GM15510 (cell line): ENCODE measurements around the gene RAB30.

Experiments used
- POLR2A ChIP-seq: IDR thresholded peaks from 3 replicates; pipeline ENCODE4 v1.6.1; 2011; ENCODE audit warnings: borderline replicate concordance; ENCODE audit not compliant: insufficient read length; ENCODE audit errors: extremely low read depth

Gene RAB30

DNA sequence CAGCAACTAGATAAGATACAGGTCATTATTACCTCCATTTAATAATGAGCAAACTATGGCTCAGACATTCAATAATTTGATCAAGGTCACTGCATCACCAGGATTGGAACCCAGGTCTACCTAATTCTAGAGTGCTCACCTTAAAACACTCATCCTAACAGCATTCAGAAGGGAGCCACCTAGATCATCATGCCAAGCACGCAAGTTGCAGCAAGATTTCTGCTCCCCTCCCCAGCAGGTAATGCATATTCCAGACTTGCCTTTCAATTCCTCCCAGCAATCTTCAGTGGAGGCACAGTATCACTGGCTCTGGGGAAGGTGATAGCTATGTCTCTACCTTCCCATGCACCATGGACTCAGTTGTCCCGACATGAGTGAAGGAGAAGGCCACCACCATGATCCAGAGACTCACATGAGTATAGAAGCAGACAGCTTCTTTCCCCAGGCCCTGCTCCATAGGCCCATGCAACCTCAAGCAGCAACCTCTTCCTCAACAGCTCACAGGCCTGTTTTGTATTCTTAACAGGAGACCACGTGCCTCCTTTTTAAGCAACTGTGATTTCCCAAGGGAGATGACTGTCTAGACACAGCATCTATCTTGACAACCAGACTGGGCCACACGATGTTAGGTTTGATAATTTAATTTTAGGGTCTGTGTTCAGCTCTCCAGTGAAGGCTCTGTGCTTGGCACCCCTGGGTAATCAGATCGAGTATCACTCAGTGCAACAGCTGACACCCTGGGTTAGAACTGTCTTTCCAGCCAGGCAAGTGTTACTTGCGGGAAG lies 36.4 kb downstream of the RAB30 start:
- no peak for TF ChIP-seq POLR2A

DNA sequence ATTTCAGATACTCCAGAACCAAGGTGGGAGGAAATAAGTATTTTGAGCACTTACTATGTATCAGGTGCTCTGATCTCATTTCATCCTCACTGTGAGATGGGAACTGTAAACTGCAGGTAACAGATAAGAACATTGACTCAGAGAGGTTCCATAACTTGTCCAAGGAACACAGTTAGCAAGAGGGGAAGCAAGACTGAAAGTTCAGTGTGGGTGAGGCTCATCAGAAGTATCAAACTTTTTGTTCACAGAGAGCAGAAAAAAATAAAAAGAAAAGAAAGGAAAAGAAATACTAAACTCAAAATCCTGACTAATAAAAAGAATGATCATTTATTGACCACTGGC lies 37.1 kb downstream of the RAB30 start:
- TF ChIP-seq POLR2A = no peak

DNA sequence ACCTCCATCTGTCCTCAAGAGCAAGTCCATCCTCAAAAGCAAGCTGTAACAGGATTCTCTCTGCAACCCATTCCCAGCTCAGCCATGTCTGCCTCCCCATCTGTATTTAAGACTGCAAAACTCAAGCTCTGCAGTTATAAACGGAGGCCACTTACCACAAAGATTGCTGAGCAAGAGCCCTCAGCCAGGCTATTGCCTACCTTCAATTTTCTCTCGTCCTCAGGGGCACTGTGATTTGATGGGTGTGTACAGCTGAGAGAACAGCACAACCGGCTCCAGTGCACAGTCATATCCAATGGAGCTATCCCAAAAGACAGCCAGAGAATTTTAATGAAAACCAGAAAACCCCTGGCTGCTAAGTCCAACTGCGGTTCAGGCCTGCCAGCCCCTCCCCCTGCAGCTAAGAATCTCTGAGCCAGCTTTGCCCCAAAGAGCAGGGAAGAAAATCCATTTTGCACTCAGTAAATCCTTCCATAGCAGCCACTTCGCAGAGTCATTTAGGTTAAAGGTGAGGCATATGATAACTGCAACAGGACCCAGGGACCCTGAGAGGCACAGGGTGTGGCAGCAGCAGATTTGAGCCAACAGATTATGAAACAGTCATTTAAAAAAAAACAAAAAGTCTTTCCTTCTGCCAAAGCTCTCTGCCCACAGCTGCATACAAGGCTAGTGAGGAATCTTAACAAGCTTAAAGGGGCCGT lies 37.6 kb downstream of the RAB30 start:
- no peak for TF ChIP-seq POLR2A

DNA sequence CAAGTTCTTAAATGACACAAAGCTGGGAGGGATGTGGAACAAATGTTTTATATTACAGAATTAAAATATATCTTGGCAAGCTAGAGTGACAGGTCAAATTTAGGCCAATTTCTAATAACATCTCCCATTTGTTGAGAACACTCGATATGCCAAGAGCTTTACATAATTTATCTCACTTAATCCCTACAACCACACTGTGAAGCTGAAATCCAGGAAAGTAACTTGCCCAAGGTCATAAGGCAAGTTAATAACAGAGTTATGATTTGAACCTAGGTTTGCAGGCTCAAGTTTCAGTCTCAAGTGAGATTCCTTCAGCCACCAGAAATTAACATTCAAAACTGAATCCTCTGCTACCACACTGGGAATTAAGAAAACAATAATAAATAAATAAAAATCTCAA lies 38.3 kb downstream of the RAB30 start:
- TF ChIP-seq POLR2A = no peak

DNA sequence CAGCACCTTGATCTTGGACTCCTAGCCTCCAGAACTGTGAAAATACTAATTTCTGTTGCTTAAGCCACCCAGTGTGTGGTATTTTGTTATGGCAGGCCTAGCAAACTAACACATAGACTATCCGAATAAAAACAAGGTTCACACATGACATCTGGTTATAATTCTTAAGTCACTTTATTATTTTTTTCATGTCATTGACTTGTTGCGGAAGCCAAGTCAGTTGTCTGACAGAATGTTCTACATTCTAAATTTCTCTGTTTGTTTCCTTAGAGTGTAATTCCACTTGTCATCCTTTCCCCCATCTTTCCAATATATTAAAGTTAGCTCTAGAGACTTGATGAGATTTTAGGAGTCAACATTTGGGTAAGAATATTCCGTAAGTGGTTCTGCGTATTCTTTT lies 40.6 kb downstream of the RAB30 start:
- no peak for TF ChIP-seq POLR2A

DNA sequence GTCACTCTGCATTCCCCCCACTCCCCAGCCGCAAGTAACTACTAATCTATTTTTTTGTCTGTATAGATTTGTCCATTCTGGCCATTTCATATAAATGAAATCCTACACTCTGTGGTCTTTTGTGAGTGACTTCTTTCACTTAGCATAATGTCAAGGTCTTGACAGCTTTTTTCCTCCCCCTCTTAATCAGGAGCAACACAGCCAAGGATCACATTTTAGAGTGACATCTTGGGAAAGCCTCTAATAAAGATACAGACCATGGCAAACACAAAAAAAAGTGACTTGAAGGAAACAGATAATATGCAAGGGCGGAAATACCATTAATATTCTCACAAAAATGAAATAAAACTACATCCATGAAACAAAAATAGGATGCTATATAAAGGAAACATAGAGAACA lies 43.9 kb downstream of the RAB30 start:
- no peak for TF ChIP-seq POLR2A

DNA sequence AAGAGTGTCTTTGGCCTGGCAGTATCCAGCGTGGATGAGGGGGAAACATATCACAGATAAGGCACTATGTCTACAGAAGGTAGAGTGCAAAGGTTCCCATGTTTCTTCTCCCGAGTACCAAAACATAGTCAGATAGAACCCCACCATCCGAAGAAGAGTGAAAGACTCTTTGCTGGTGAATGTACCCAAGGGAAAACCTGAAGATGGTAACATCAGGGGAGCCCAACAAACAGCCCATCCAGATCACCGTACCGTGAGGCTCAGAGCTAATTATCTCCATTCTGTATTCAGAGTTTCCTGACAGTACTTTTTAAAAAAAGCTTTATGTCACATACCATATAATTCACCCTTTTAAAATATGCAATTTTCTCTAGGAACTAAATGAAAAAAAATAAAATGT lies 44.4 kb downstream of the RAB30 start:
- TF ChIP-seq POLR2A = no peak

DNA sequence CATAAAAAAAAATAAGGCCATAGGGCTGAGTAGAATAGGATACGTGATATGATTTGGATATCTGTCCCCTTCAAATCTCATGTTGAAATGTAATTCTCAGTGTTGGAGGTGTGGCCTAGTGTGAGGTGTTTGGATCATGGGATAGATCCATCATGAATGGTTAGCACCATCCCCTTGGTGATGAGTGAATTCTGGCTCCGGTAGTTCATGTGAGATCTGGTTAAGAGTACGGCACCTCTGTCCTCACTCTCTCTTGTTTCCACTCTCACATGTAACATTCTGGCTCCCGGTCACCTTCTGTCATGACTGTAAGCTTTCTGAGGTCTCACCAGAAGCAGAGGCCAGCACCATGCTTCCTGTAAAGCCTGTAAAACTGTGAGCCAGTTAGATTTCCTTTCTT lies 45.5 kb downstream of the RAB30 start:
- TF ChIP-seq POLR2A = no peak

DNA sequence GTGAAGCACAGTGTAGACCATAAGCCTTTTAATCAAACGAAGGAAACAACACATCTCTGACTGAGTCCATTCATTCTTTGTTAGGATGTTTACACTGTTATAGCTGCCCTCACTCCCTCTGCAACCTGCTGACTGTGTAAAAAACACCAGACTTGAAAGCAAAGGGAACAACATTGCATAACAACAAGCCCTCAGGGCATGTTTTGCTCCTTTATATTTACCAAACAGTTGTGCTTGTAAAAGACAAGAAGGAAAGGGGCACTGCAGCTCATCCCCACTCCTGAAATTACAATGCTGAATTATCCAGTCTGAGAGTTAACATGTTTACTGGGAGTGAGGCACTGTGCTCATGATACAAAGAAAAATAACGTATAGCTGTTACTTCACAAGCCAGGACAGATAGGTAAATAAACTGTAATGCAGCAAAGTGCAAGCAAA lies 46.4 kb downstream of the RAB30 start:
- no peak for TF ChIP-seq POLR2A

DNA sequence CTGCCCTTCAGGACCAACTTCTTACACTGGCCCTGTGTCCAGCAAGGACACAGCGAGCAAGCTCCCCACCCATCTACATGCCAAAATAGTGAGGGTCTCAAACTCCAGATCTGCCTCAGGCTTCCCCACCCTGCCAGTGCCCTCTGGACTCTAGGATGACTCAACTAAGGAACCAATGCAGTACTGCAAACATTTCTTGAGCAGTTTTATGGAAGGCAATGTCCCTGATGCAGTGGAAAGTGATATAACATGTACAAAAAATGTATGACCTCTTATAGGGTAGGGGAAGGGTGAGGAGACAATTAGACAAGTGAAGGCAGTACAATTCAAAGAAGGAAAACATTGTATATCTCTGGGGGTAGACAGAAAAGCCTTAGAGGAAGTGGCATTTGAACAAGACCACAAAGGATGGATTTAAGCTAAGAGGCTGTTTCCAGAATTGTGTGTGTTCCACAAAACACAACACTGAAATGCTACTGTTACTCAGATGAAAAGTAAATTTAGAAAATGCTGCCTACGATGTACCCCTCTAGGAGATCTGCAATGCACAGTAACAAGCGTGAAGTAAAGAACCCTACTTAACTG lies 47.3 kb downstream of the RAB30 start:
- no peak for TF ChIP-seq POLR2A

DNA sequence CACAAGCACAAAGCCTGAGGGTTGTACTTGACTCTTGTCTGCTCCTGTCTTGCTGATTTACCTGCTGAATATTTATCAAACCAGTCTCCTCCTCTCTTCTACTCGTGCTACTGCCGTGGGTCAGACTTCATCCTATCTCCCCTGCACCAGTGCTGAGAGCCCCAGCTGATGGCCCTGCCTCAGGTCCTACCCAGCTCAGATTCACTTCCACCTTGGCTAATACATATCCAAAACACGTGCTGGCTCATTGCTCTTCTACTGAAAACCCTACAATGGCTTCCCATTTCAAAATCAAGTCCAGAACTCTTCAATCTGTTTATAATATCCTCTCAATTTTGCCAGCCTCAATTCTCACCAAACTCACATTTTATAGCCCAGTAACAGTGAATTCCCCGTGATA lies 48.3 kb downstream of the RAB30 start:
- no peak for TF ChIP-seq POLR2A

DNA sequence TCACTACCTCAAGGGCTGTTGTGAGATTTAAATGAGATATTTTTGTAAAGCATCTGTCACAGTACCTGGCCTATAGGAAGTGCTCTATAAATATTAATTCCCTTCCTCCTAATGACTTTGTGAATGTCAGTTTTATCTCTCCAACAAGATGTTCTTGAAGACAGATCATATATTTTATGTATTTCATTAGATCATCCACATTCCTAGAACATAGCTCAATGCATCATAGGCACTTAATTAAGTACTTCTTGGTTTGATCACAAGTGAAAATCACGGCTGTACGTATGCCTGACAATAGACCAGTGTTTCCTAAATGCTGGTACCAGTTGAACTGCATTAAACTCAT lies 49.9 kb downstream of the RAB30 start:
- no peak for TF ChIP-seq POLR2A

DNA sequence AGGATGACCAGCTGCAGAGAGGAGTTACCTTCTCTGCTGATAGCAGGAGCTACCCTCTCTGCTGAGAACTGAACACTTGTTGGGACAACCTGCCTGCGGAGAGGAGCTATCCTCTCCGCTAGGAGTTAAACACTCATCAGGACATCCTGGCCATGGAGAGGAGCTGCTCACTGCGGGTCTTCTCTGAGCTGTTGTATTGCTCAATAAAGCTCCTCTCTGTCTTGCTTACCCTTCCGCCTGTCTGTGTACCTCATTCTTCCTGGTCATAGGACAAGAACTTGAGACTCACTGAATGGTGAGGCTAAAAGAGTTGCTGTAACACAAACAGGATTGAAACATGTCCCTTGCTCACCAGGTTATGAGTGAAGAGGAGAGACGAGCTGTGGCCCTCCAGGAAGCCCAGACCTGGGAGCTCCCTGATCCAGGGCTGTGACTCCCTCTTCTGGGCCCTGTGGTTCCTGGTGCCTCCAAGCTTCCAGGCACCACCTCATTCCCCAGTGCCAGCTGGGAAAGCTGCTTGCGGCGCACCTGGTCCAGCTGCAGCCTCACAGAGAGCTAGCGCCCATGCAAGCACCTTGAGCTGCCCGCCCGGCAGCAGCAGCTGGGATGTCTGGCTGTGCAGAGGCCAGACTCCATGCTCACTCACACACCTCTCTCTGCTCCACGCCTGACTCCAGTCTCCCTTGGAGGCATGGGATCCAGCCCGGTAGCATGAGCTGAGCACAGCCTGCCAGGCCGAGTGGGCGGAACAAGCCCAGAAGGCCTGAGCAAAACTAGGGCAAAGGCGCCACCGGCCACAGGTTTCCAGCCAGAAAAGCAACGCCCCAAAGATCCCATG lies 50.5 kb downstream of the RAB30 start:
- no peak for TF ChIP-seq POLR2A

DNA sequence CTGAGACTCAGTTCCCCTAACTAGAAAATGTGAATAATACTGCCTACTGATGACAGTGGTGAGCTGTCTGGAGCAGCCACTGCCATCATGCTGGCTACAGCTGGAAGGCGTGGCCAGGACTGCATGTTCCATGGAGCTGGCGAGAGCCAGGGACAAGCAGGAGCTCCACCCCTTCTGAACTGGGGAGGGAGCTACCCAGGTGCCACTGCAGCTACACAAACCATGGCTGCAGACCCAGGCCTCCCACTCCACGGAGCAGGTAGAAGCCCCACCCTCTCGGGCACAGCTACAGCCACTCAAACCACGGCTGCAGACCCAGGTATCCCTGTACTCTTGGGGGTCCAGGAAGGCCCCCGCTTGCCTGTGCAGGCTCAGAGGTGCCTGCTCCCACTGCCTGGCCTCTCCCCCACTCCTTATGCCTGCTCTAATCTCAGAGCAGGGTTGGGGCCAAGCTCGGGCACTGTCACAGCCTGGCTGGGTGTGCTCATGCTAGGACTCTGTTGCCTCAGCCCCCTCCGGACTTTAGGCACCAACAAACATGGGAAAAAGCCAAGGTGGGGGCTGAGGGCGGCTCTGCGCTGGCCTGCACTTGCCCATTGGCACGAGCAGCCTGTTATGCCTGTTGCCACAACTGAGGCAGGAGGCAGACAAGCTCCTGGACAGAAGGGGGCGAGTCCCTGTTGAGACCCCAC lies 51.7 kb downstream of the RAB30 start:
- TF ChIP-seq POLR2A = no peak
